ENCODE data around the gene AAK1. TPM values are rescaled to one million over a fixed set of nuclear protein-coding genes. Genes with fewer than 3 reads are reported as not detected.
"Not testable (repeated sequence)": the region's sequence is repeated elsewhere in the genome, so short reads cannot be mapped to it uniquely, and the experiment has no call there.

AAK1 gene
- total RNA-seq, 2 donors from 2014 or later: 44.6 to 60.0 TPM

GRCh38 chr2:69660637-69661036, 17.1 kb upstream of the AAK1 start:
- ATAC-seq (no peak), DNase-seq (no peak)
- peaks cover 21% of the 10 kb centered on the region for H3K4me1 ChIP-seq
- WGBS, 2 donors: 60 to 73% methylated on average over 1 of the region's 1 CpG
- H3K36me3 ChIP-seq (replicated peaks in 1 of 2; ENCODE audit: insufficient read depth in 1 of 2, low read depth in 2 of 2): no peaks in the 10 kb centered on the region
- H3K27me3 ChIP-seq: no peaks in the 10 kb centered on the region
- no peak overlapping the region for H3K4me3 ChIP-seq
- intact Hi-C loops (cut with DNase I): no loop called here
- TF ChIP-seq, protein P1, sequence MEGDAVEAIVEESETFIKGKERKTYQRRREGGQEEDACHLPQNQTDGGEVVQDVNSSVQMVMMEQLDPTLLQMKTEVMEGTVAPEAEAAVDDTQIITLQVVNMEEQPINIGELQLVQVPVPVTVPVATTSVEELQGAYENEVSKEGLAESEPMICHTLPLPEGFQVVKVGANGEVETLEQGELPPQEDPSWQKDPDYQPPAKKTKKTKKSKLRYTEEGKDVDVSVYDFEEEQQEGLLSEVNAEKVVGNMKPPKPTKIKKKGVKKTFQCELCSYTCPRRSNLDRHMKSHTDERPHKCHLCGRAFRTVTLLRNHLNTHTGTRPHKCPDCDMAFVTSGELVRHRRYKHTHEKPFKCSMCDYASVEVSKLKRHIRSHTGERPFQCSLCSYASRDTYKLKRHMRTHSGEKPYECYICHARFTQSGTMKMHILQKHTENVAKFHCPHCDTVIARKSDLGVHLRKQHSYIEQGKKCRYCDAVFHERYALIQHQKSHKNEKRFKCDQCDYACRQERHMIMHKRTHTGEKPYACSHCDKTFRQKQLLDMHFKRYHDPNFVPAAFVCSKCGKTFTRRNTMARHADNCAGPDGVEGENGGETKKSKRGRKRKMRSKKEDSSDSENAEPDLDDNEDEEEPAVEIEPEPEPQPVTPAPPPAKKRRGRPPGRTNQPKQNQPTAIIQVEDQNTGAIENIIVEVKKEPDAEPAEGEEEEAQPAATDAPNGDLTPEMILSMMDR (IDR thresholded peaks at IDR 0.05): no peak
- no peak for TF ChIP-seq POLR2A (IDR thresholded peaks at IDR 0.05)
- no peak overlapping the region for H3K27ac ChIP-seq
- H3K9me3 ChIP-seq: no peaks in the 10 kb centered on the region

- ATAC-seq (no peak), DNase-seq (no peak)
- WGBS, 2 donors: 38 to 41% methylated on average over 2 of the region's 2 CpGs
- Histone ChIP-seq H3K27me3 (no peaks in the 10 kb centered on the region), H3K9me3 (no peaks in the 10 kb centered on the region), H3K4me3 (no peak overlapping the region), H3K36me3 (replicated peaks in 1 of 2; ENCODE audit: insufficient read depth in 1 of 2, low read depth in 2 of 2) (no peaks in the 10 kb centered on the region), H3K27ac (no peak overlapping the region), H3K4me1 (peaks cover 21% of the 10 kb centered on the region)
- TF ChIP-seq POLR2A (IDR thresholded peaks at IDR 0.05): no peak
- TF ChIP-seq, protein P1 (IDR thresholded peaks at IDR 0.05): no peak
- intact Hi-C loops (cut with DNase I): no loop called here
Observed at GRCh38 chr2:69659941-69660483, 16.5 kb upstream of the AAK1 start.

GRCh38 chr2:69659349-69659748, 15.8 kb upstream of the AAK1 start:
- TF ChIP-seq, protein P1 (IDR thresholded peaks at IDR 0.05): no peak
- TF ChIP-seq POLR2A (IDR thresholded peaks at IDR 0.05): no peak
- intact Hi-C loops (cut with DNase I): no loop called here
- no peaks in the 10 kb centered on the region for H3K9me3 ChIP-seq

GRCh38 chr2:69652206-69652605, 8.7 kb upstream of the AAK1 start:
- WGBS, 2 donors: 91 to 94% methylated on average over 7 of the region's 7 CpGs
- no peak overlapping the region for H3K27ac ChIP-seq
- intact Hi-C loops (cut with DNase I): no loop called here
- no peaks in the 10 kb centered on the region for H3K9me3 ChIP-seq
- ATAC-seq: no peak
- H3K27me3 ChIP-seq: no peaks in the 10 kb centered on the region
- DNase-seq: no peak
- peaks cover 7% of the 10 kb centered on the region for H3K4me1 ChIP-seq
- no peaks in the 10 kb centered on the region for H3K36me3 ChIP-seq (replicated peaks in 1 of 2; ENCODE audit: insufficient read depth in 1 of 2, low read depth in 2 of 2)
- H3K4me3 ChIP-seq: no peak overlapping the region
- no peak for TF ChIP-seq POLR2A (IDR thresholded peaks at IDR 0.05)
- TF ChIP-seq, protein P1 (IDR thresholded peaks at IDR 0.05): no peak

More at GRCh38 chr2:69659349-69659748, 15.8 kb upstream of the AAK1 start:
- ATAC-seq (no peak), DNase-seq (no peak)
- Histone ChIP-seq H3K4me1 (peaks cover 21% of the 10 kb centered on the region), H3K36me3 (replicated peaks in 1 of 2; ENCODE audit: insufficient read depth in 1 of 2, low read depth in 2 of 2) (no peaks in the 10 kb centered on the region), H3K4me3 (no peak overlapping the region), H3K27me3 (no peaks in the 10 kb centered on the region), H3K27ac (no peak overlapping the region)
- WGBS, 2 donors: 86 to 100% methylated on average over 1 of the region's 1 CpG

DNA sequence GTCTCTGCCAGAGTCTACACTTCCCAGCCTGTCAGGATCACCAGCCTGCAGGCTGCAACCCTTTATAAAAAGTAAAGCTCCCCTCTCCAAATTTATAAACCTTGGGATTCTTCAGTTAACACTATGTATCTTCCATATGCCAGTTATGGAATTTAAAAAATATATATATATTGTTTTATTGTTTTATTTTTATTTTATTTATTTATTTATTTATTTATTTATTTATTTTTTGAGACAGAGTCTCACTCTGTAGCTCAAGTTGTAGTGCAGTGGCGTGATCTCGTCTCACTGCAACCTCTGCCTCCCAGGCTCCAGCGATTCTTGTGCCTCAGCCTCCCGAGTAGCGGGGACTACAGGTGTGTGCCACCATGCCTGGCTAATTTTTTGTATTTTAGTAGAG, 3.7 kb upstream of the AAK1 start:
- H3K27me3 ChIP-seq; ATAC-seq; H3K9me3 ChIP-seq; intact Hi-C loops (cut with DNase I); DNase-seq; H3K27ac ChIP-seq; H3K4me3 ChIP-seq; H3K36me3 ChIP-seq (replicated peaks in 1 of 2; ENCODE audit: insufficient read depth in 1 of 2, low read depth in 2 of 2): not testable (repeated sequence)
- peaks cover 22% of the 10 kb centered on the region for H3K4me1 ChIP-seq
- WGBS, 2 donors: 98% methylated on average over 5 of the region's 5 CpGs

All from body of pancreas (tissue), 4 donors.